Endothelial cell of umbilical vein (primary cell): Measurements from ENCODE around the gene HIVEP1.

ENCODE experiments used
- FOS ChIP-seq: IDR thresholded peaks from 2 replicates; pipeline ENCODE4 v1.6.1; 2011; ENCODE audit warnings: mild to moderate bottlenecking, low read length, moderate library complexity, borderline replicate concordance; ENCODE audit not compliant: insufficient read depth
- POLR2AphosphoS5 ChIP-seq: IDR thresholded peaks from 2 replicates; pipeline ENCODE4 v1.6.1; 2012; ENCODE audit warnings: low read depth, mild to moderate bottlenecking, control low read depth, low read length, moderate library complexity; ENCODE audit not compliant: insufficient read depth
- TF ChIP-seq, protein P1 (sequence below): IDR thresholded peaks from 2 replicates; pipeline ENCODE4 v1.6.1; 2011; ENCODE audit not compliant: insufficient read depth, insufficient read length

DNA sequence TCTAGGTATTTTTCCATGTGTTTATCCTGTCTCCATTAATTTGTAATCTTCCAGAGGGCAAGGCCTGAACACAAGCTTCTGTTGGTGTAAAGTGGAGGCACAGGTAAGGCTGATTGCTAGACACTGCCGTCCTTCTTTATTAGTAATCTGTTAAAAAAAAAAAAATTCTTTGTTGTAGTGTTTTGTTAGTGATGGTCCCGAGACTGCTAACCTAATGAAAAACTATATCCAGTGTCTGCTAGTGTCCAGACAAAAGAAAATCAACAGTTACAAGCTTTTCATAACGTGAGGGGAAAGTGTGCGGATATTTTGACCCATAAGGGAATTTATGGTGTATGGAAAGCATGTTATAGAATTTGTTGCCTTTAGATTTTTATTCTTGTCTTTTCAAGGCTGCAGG lies 4.2 kb upstream of the HIVEP1 start:
- TF ChIP-seq FOS, result no peak
- no peak for TF ChIP-seq POLR2AphosphoS5
- TF ChIP-seq, protein P1, sequence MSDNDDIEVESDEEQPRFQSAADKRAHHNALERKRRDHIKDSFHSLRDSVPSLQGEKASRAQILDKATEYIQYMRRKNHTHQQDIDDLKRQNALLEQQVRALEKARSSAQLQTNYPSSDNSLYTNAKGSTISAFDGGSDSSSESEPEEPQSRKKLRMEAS, result no peak
